Measurements from ENCODE around the gene GRM7. TPM values are rescaled to one million over a fixed set of nuclear protein-coding genes. Genes with fewer than 3 reads are reported as not detected.

Gene GRM7
- total RNA-seq, 1 experiment from 2014 or later: not detected

DNA sequence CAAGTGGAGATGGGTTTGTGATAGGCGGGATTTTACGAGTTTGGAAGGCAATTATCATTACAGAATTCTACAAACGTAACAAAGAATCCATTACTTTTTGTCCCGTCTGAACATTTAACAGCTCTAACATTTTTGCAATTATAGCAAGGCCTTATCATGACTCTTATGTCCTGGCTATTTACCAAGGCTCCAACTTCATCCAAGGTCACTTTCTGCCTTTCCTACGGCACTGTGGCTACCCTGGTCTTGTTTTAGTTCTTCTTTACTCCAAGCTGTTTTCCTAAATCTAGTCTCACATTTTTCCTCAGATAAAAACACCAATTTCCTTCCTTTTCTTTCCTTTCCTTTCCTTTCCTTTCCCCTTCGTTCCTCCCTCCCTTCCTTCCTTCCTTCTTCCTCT lies 33.5 kb upstream of the GRM7 start:
- H3K27me3 ChIP-seq (ENCODE audit: insufficient read depth, low read length): no peaks in the 10 kb centered on the region
- H3K4me2 ChIP-seq (ENCODE audit: low read length): no peak overlapping the region
- TF ChIP-seq, protein P1, sequence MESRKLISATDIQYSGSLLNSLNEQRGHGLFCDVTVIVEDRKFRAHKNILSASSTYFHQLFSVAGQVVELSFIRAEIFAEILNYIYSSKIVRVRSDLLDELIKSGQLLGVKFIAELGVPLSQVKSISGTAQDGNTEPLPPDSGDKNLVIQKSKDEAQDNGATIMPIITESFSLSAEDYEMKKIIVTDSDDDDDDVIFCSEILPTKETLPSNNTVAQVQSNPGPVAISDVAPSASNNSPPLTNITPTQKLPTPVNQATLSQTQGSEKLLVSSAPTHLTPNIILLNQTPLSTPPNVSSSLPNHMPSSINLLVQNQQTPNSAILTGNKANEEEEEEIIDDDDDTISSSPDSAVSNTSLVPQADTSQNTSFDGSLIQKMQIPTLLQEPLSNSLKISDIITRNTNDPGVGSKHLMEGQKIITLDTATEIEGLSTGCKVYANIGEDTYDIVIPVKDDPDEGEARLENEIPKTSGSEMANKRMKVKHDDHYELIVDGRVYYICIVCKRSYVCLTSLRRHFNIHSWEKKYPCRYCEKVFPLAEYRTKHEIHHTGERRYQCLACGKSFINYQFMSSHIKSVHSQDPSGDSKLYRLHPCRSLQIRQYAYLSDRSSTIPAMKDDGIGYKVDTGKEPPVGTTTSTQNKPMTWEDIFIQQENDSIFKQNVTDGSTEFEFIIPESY (IDR thresholded peaks at IDR 0.05; ENCODE audit: extremely low read depth, insufficient replicate concordance, low read length): no peak
- TF ChIP-seq, protein P2, sequence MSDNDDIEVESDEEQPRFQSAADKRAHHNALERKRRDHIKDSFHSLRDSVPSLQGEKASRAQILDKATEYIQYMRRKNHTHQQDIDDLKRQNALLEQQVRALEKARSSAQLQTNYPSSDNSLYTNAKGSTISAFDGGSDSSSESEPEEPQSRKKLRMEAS (IDR thresholded peaks at IDR 0.05): no peak
- TF ChIP-seq, protein P3, sequence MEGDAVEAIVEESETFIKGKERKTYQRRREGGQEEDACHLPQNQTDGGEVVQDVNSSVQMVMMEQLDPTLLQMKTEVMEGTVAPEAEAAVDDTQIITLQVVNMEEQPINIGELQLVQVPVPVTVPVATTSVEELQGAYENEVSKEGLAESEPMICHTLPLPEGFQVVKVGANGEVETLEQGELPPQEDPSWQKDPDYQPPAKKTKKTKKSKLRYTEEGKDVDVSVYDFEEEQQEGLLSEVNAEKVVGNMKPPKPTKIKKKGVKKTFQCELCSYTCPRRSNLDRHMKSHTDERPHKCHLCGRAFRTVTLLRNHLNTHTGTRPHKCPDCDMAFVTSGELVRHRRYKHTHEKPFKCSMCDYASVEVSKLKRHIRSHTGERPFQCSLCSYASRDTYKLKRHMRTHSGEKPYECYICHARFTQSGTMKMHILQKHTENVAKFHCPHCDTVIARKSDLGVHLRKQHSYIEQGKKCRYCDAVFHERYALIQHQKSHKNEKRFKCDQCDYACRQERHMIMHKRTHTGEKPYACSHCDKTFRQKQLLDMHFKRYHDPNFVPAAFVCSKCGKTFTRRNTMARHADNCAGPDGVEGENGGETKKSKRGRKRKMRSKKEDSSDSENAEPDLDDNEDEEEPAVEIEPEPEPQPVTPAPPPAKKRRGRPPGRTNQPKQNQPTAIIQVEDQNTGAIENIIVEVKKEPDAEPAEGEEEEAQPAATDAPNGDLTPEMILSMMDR (IDR thresholded peaks at IDR 0.05 in 2 of 3, conservative IDR thresholded peaks at IDR 0.05 in 1 of 3; ENCODE audit: borderline replicate concordance in 1 of 3, insufficient read depth in 1 of 3, low read depth in 2 of 3, low read length in 2 of 3): no peak
- TF ChIP-seq TCF7L2 (IDR thresholded peaks at IDR 0.05; ENCODE audit: borderline replicate concordance, extremely low read depth, insufficient read depth, insufficient read length): no peak
- TF ChIP-seq, protein P4, sequence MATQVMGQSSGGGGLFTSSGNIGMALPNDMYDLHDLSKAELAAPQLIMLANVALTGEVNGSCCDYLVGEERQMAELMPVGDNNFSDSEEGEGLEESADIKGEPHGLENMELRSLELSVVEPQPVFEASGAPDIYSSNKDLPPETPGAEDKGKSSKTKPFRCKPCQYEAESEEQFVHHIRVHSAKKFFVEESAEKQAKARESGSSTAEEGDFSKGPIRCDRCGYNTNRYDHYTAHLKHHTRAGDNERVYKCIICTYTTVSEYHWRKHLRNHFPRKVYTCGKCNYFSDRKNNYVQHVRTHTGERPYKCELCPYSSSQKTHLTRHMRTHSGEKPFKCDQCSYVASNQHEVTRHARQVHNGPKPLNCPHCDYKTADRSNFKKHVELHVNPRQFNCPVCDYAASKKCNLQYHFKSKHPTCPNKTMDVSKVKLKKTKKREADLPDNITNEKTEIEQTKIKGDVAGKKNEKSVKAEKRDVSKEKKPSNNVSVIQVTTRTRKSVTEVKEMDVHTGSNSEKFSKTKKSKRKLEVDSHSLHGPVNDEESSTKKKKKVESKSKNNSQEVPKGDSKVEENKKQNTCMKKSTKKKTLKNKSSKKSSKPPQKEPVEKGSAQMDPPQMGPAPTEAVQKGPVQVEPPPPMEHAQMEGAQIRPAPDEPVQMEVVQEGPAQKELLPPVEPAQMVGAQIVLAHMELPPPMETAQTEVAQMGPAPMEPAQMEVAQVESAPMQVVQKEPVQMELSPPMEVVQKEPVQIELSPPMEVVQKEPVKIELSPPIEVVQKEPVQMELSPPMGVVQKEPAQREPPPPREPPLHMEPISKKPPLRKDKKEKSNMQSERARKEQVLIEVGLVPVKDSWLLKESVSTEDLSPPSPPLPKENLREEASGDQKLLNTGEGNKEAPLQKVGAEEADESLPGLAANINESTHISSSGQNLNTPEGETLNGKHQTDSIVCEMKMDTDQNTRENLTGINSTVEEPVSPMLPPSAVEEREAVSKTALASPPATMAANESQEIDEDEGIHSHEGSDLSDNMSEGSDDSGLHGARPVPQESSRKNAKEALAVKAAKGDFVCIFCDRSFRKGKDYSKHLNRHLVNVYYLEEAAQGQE (IDR thresholded peaks at IDR 0.05; ENCODE audit: low read depth): no peak
- no peak for TF ChIP-seq ZNF274 (IDR thresholded peaks at IDR 0.05; ENCODE audit: low read depth, low read length)
- TF ChIP-seq, protein P5, sequence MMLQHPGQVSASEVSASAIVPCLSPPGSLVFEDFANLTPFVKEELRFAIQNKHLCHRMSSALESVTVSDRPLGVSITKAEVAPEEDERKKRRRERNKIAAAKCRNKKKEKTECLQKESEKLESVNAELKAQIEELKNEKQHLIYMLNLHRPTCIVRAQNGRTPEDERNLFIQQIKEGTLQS (IDR thresholded peaks at IDR 0.05): no peak
- no peak for TF ChIP-seq POLR2AphosphoS5 (IDR thresholded peaks at IDR 0.05; ENCODE audit: low read depth, low read length)
- TF ChIP-seq ELF1 (IDR thresholded peaks at IDR 0.05; ENCODE audit: borderline replicate concordance, low read depth): no peak
- no peak for TF ChIP-seq EZH2 (IDR thresholded peaks at IDR 0.05)
- TF ChIP-seq SP1 (IDR thresholded peaks at IDR 0.05; ENCODE audit: low read depth): no peak
- TF ChIP-seq CBX3 (IDR thresholded peaks at IDR 0.05; ENCODE audit: low read depth): no peak
- intact Hi-C loops (cut with micrococcal nuclease): no loop called here
- H2AFZ ChIP-seq (ENCODE audit: low read depth, low read length, poor library complexity, severe bottlenecking): no peak overlapping the region
- RAD21 ChIA-PET (ENCODE audit: low non-redundant PET in 1 of 2, low total read pairs in 2 of 2, uncharacterized antibody in 2 of 2, unreplicated experiment in 2 of 2): no interaction called here
- no peaks in the 10 kb centered on the region for H3K4me1 ChIP-seq (ENCODE audit: control insufficient read depth in 1 of 2, insufficient read depth in 2 of 2, low read length in 2 of 2)
- no peaks in the 10 kb centered on the region for H3K9me2 ChIP-seq (ENCODE audit: insufficient read depth)
- no peaks in the 10 kb centered on the region for H3K79me2 ChIP-seq (ENCODE audit: insufficient read depth, low read length)
- POLR2A ChIA-PET: no interaction called here
- DNase-seq (ENCODE audit: low read depth, low spot score) (no peak), ATAC-seq (no peak)
- no TSS peak for BruUV-seq (replicated peaks)
- H3K9ac ChIP-seq (ENCODE audit: low read length): no peak overlapping the region
- H3K36me3 ChIP-seq (ENCODE audit: control insufficient read depth in 1 of 2, insufficient read depth in 2 of 2, low read length in 2 of 2): no peaks in the 10 kb centered on the region
- no peak overlapping the region for H3K4me3 ChIP-seq (replicated peaks in 1 of 2; ENCODE audit: low read depth in 1 of 2, low read length in 2 of 2)
- no peak overlapping the region for H3K27ac ChIP-seq (ENCODE audit: low read depth, low read length)
- no peaks in the 10 kb centered on the region for H3K9me3 ChIP-seq (ENCODE audit: control insufficient read depth in 1 of 2, insufficient read depth in 1 of 2, low read depth in 1 of 2, low read length in 2 of 2)
- no peaks in the 10 kb centered on the region for H4K20me1 ChIP-seq (ENCODE audit: insufficient read depth)
- CTCF ChIA-PET: no interaction called here
